GM12891 (cell line): ENCODE measurements around the gene MYH16.

Experiments used
- PAX5 ChIP-seq: IDR thresholded peaks from 2 replicates; pipeline ENCODE4 v1.6.1; 2011; ENCODE audit warnings: low read length, moderate library complexity, mild to moderate bottlenecking; ENCODE audit not compliant: insufficient read depth, severe bottlenecking
- POLR2AphosphoS5 ChIP-seq: IDR thresholded peaks from 2 replicates; pipeline ENCODE4 v1.6.1; 2011; ENCODE audit warnings: low read depth, low read length, control low read depth
- SPI1 ChIP-seq: IDR thresholded peaks from 2 replicates; pipeline ENCODE4 v1.6.1; 2011; ENCODE audit warnings: low read depth, low read length, control low read depth

DNA sequence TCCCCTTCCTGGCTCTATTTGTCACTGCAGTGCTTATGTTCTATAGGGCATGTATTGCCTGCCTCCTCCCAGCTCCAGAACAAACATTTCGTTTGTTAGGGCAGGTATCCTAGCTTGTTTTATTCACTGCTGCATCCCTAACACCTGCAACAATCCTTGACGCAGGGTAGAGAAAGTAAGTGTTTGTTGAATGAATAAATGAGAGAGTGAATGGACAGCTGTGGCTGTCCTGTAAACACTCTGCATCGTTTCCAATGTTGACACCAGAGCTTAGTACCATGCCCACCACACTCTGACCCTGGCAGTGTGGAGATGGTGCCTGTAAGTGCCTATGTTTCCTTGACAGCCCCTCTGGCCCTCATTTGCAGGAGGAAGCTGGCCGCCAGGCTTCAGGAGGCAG lies 21.0 kb downstream of the MYH16 start:
- no peak for TF ChIP-seq POLR2AphosphoS5
- TF ChIP-seq PAX5, result no peak
- no peak for TF ChIP-seq SPI1
